HG03439 (cell line): ENCODE data around the gene NGDN.

Experiments used
- ATAC-seq: cut with Tn5 transposase; IDR thresholded peaks from one replicate; pipeline ENCODE4 v1.9.1; 2021; ENCODE audit warnings: mild to moderate bottlenecking, moderate library complexity; ENCODE audit not compliant: unreplicated experiment

Gene NGDN

GRCh38 chr14:23468704-23469126 lies 788 bp upstream of the NGDN start:
- no peak for ATAC-seq

DNA sequence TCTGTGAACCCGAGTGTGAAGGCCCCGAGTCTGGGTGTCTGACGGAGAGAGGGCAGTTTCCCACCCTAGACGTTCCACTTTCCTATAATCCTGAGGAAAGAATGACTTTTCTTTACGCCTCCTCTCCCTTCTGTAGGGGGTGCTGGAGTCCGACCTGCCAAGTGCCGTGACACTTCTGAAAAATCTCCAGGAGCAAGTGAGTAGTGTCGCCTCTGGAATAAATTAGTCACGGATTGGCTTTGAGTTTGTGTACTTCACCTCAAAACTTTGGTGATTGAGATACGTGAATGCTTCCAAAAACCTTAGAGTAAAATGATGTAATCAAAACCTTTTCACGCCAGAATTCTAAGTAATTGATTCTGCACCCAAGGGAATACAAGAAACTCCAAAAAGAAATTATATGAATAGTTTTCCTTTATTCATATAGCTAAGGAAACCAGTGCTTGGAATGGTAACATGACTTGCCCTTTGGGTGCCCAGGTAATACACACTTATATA lies 452 bp downstream of the NGDN start:
- ATAC-seq: no peak

DNA sequence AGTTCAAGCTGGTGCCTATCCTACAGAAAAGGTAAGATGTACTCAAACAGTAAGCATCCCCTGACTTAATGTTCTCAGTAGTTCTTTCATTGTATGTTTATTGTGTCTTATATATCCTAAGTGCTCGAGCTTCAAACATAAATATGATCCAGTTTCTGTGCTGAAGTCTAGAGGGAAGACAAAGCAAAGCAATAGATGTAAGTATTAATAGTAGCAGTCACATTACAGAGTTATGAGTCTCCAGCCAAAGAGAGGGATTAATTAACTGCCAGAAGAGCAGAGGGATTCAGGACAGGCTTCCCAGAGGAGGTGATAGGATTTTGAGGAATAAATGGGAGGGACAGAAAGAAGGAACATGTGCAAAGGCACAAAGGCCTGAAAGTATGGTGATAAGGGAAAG lies 1.4 kb downstream of the NGDN start:
- ATAC-seq: no peak

GRCh38 chr14:23478109-23478759 lies 8.7 kb downstream of the NGDN start:
- no peak for ATAC-seq

DNA sequence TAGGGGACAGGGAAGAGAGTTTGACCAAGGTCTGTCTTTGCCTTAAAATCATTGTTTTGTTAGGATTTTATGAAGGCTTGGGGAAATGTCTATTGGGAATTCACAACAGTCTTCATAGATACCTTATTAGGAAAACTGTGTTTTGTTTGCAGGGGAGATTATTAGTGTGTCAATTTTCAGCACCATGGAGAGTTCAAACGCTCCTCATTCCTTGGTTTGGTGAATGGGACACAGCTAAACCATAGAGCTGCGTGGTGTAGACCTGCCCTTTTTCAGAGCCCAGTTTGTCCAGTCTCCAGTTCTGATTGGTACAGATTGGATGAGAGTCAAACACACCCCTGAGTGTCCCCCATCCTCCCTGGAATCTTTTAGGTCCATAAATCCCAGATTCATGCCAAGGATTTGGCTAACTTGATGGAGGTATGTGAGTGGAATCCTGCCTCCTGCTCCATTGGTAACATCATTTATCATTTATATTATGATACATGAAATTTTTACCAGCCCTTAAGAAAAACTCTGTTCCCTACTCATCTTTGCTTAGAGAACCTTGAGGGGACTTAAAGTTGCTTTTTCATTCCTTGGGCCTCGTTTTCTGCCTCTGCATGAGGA lies 12.0 kb downstream of the NGDN start:
- no peak for ATAC-seq

GRCh38 chr14:23481979-23482822 lies 12.7 kb downstream of the NGDN start:
- no peak for ATAC-seq

GRCh38 chr14:23482823-23483148 lies 13.3 kb downstream of the NGDN start:
- ATAC-seq: no peak

DNA sequence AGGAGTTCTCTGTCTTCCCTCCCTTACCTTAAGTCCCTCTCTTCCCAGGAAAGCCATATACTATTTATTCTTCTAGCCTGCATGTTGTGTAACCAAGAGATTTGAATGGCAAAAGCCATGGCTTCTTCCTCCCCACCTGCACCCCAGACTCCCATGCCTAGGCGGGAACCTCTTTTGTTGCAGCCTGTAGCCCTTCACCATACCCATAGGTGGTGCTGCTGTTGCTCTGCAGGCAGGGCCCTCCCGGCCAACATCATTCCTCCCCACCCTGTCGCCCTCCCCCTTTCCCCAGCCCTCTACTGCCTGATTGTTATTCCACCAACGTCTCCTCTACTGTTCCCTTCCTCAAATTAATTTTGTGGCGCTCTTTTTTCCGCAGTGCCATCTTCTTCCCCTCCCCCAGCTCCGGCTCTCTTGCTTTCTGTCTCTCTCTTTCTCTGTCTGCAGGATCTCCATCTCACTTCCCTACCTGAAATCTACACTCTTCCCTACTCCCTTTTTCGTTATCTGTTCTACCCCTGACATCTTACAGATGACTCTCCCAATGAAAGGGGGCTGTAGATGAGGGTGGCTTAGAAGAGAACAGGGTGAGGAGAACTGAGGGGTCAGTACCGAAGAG lies 13.8 kb downstream of the NGDN start:
- no peak for ATAC-seq

DNA sequence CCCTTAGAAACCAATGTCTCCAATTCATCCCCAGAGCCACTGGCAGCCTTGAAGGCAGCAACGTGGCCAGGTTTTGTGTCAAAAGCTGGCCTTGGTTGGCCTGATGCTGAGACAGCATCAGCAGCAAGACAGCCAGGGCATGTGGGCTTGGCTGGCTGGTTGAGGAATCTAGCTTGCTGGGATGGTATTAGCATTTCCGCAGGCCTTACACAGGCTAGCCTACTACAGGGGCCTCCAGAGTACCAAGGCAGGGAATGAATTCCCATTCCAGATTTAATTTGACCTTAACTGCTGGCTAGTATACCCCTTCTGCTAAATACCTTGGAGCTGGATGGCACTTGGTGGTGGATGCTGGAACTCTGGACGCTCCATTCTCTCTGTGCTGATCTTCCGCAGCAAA lies 15.8 kb downstream of the NGDN start:
- ATAC-seq: no peak

DNA sequence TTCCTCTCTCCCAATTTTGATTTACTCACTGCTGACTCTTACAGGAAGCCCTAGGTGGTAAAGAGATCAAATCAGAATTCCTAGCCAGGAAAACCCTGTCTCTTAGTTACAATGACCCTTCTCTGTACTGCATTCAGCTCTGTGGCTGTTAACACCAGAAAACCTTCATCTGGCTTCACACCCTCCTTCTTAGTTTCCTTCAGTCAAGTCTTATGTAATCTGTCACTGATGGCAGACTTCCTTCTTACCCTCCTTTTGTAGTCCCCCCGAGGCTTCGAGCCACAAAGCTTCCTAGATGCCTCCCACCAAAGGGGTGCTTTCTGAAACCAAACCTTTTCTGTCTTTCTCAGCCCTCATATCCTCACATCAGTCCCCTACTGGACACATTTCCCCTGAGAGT lies 16.5 kb downstream of the NGDN start:
- no peak for ATAC-seq

DNA sequence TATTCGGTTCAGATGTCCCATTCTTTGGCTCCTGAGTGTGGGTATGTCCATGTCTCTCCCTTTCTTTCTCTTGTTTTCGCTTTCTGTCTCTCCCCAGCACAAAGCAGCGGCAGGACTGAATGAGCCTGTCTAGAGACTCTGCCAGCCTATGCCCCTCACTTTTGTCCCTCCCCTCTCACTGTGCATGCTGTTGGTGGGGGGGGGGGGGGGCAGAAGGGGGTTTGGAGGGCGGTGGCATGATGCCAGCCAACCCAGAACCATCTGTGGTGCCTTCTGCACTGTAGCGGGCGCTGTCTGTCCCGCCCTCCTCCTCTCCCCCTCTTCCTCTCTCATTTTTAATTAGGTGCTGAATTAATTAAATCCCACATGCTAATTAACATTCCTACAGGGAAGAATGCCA lies 17.7 kb downstream of the NGDN start:
- ATAC-seq: no peak

DNA sequence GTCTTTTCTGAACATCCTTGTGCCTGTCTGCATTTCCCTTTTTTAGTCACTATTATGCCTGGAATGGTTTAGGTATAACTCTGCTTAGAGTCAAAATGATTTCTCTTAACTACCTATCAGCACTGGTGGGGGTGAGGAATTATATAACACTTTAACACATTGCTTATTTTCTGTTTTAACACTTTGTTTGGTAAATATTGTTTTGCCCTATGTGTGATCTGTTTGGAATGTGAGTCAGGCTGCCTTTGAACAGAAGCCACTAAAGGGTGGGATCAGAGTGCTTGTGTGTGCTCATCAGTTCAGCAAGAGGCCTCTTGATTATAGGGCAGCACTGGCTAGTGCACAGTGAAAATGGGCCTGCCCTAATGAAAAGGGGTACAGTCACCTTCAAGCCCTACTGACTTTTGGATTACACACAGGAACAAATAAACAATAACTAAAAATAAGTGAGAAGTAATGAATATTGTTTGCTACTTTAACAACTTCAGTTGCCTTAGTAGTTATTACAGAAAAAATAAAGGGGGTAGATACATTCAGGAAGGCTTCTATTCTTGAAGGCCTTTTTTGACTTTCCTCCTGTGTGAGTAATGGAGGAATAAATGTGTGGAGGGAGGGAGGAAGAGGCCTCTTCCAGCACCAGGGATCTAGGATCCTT lies 23.2 kb downstream of the NGDN start:
- ATAC-seq: no peak

- no peak for ATAC-seq
Measured at GRCh38 chr14:23494223-23494622, 24.7 kb downstream of the NGDN start.

DNA sequence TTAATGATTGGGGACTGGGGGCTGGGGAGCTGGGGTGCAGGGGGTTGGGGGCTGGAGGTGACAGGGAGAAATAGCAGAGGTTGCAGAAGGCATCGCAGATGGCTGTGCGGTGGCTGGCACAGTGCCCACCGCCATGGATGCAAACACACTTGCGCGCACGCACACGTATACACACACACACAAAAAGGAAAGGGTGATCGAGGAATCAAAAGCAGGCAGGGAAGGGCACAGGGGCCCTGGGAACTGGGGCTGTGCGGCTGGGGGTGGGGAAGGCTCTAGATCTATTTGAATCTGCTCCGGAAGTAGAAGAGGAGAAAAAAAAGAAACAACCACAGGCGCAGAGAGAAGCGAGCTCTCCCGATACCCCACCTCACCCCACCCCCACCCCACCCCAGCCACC lies 42.7 kb downstream of the NGDN start:
- ATAC-seq: no peak

DNA sequence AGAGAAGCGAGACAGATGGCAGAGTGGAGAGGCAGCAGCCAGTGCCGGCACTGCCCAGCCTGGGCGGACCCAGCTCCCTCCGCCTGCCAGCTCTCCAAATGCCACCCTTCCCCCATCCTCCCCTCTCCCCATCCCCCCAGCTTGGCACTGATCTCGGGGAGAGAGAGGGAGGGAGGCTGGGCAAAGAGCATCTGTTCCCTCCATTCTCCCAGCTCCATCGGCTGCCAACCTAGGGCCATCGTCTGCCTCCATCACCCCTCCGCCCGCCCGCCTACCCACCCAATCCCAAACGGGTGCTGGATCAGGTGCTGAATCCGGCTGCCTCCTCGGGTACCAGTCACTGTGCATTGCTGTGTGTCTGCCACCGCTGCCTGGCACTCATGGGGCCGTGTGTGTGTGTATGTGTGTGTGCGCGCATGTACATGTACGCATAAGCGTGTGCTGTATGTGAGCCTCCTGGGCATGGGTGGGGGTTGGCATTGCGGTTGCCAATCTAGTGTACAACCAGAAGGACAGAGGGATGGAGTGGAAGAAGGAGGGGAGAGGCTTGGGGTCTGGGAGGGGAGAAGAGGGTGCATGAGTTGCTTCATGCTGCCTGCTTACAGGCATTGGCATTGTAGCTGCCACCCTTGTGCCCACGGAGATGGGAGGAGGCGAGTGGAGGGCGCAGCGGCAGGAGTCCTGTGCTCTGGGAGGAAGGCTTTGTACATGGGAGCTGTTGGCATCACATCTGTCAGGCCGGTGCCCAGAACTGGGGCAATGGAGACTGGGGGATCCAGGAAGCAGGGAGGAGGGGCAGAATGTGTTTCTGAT lies 43.7 kb downstream of the NGDN start:
- ATAC-seq: no peak

GRCh38 chr14:23513818-23514643 lies 44.5 kb downstream of the NGDN start:
- ATAC-seq: no peak

GRCh38 chr14:23514644-23514957 lies 45.1 kb downstream of the NGDN start:
- ATAC-seq: no peak

DNA sequence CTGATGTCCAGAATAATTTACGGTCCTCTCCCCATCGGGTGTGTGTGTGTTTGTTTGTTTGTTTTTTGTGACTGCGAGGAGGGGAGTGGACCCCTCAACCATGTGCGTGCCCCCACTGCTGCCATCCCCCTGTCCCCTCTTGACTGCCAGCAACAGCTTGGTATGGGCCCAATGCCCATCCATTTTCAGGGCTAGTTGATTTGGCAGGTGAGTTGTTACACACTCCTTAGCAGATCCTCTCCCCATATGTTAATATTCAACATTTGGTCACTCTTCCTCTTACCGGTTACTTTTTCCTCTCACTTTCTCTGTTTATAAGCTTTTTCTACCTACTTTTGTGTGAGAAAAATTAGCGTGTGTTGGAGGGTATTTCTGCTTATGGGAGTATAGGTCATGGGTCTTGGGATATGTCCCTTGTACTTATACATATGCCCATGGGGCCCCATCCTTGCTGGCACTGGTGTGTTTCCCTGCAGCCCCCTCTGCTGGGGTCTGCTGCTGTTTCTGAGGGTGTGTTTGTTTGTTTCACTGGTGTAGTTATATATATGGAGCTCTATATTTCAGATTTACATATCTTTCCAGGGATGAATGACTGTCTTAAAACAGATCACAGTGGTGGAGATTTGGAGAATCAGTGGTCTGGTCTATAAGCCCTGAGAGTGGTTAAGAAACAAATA lies 48.3 kb downstream of the NGDN start:
- ATAC-seq: no peak

- no peak for ATAC-seq
Measured at GRCh38 chr14:23518709-23519108, 49.2 kb downstream of the NGDN start.
